Measurements from ENCODE around the gene CXCL9.
"Not testable (repeated sequence)": the region's sequence is repeated elsewhere in the genome, so short reads cannot be mapped to it uniquely, and the experiment has no call there.

- not testable (repeated sequence) for TF ChIP-seq CTCF (optimal IDR thresholded peaks at IDR 0.05 in 1 of 3, IDR thresholded peaks at IDR 0.05 in 1 of 3, conservative IDR thresholded peaks at IDR 0.05 in 1 of 3; ENCODE audit: extremely low read depth in 1 of 3, insufficient read depth in 2 of 3, low read length in 3 of 3); EZH2 (IDR thresholded peaks at IDR 0.05; ENCODE audit: low read length)
Observed at GRCh38 chr4:76044686-76045085, 37.4 kb upstream of the CXCL9 start.
